Measurements from ENCODE around the gene LCNL1.

LCNL1 gene

DNA sequence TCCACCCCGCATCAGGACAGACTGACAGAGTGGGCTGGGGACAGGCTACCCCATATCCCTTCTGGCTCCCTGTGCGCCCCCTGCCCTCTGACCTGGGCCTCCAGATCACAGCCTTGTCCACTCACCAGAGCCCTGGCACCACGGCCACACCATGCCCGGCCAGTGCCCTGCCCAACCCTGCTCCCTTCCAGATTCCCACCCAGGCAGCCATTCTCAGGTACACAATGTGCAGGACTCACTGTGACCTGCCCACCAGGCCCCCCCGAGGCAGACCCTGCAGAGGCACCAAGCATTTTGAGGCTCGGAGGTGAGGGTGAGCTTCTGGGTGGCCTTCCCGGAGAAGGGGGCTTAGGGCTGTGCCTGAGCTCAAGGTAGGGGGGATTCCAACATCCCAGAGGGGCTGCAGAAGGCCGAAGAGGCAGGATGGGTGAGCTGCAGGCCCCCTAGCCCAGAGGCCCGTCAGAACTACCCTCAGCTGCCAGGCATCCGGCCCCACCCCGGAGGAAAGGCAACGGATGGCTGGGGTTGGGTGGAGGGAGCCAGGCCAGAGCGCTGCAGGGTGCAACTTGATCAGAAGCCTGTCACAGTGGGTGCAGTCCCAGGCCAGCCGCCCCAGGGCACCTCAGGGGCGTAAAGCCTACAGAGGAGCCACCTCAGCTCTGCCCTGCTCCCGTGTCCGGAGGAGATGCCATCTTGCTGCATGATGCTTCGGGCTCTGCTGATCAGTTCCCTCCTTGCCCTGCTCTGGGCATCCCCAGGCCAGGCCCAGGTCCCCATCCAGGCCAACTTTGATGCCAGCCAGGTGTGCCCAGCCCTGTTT, at the start of gene LCNL1:
TSS of gene LCNL1 (plus strand) at position 762 of the 820 bp plus-strand sequence. CDS start 594 bp downstream, outside the sequence.
- DNase-seq: no peak

DNA sequence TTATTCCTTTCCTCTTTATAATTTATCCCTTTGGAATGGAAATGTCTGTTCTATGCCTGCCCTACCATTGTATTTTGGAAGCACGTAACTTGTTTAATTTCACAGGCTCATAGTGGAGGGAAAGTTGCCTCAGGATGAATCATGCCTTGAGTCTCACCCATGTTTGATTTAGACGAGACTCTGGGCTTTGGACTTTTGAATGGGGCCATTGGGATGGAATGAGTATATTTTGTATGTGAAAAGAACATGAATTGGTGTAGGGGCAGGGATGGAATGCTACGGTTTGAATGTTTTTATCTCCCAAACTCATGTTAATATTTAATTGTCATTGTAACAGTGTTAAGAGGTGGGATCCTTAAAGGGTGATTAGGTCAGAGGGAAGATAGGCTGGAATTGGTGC, 48.5 kb upstream of the LCNL1 start:
- DNase-seq: no peak

DNA sequence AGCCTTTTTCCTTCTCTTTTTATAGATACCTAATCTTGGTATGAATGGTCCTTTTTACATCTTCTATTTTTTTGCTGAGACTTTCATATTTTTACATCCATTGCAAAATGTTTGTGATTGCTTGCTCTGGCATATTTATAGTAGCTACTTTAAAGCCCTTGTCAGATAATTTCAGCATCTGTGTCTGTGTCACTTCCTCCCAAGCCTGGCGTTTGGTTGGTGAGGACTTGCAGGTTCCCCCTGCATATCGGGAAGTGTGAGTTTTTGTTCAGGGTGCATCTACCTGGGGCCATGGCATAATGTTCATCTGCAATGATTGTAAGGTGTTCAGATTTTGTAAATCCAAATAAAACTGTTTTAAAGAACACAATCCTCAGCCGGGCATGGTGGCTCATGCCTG, 47.1 kb upstream of the LCNL1 start:
- DNase-seq: no peak

DNA sequence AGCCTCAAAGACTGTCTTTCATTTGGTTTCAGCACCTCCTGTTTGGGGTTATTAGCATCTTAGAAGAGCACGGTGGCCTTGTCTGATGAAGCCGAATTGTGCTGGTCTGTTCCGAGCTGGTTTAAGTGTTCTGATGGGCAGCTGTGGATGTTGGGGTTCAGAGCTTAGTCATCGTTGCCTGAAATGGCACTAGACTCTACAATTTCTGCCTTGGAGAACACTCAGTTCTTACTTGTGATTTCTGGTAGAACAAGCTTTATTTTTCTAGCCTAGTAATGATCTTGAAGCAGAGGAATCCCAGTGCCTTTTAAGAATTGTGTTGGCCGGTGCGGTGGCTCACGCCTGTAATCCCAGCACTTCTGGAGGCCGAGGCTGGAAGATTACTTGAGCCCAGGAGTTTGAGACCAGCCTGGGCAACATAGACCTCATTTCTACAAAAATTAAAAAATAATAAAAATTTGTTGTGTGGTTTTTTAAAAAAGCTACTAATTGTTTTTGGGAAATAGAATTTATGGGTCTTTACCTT, 46.1 kb upstream of the LCNL1 start:
- no peak for DNase-seq

DNA sequence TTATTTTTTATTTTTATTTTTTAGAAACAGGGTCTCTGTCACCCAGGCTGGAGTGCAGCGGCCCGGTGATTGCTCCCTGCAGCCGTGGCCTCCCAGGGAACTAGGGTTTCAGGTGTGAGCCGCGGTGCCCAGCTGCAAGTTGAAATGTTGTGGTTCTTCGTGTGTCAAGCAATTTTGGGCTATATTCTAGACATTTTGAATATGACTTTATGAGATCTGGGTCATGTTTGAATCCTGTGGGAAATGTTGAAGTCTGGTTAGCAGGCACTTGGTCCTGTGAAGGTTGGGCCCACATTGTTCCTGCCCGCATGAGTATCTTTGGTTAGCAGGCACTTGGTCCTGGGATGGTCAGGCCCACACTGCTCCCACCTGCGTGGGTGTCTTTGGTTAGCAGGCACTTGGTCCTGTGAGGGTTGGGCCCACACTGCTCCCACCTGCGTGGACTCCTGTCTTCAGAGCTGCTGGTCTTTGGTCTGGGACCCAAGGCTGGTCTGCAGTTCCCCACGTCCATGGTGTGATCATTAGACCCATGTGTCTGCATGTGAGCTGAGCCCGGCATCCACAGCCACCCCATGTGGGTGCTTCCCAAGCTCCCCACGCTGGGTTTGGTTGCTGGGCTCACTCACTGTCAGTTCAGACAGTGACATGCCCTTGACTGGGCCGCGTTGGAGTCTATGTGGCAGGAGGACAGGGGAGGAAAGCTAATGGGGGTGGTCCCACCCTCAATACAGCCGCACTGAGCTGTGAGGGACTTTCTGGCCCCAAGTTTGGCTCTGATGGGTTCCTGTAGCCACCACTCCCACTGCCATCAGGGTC, 45.4 kb upstream of the LCNL1 start:
- DNase-seq: no peak

DNA sequence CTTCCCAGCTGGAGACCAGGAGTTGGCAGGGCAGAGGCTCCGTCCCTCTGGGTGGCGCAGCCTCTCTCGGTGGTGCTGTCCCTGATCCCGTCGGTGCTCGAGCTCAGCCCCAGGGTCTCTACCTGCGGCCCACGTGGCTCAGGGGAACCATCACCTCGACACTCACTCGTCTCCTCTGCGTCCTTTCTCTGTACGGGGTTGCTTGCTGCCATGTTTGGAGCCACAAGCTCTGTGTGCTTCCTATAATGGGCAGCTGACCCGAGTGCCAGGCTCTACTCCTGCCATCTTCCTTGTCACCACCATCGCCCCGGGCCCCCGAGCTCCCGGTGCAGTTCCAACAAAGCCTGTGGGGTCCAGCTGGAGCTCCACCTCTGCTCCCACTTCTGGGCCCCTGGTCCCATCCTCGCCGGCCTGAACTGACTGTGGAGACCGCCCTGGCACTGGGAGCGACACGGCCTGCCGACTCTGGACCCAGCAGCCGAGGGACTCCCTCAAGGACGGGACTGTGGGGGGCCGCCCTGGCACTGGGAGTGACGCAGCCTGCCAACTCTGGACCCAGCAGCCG, 43.3 kb upstream of the LCNL1 start:
- no peak for DNase-seq

DNA sequence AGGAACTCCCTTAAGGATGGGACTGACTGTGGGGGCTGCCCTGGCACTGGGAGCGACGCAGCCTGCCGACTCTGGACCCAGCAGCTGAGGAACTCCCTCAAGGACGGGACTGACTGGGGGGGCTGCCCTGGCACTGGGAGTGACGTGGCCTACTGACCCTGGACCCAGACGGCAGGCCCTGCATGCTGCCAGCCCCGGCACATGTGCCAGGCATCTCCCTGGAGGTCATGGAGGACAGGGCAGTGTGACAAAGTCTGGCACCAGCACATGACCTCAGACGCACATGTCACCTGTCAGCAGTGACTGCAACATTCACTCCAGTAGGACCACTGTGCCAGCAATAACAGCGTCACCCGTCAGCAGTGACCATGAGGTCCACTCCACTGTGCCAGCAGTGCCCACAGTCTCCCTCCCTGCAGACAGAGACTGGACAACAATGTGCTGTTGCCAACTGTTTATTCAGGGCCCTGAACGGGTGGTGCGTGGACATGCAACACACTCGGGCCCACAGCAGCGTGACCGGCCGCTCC, 42.7 kb upstream of the LCNL1 start:
- no peak for DNase-seq

DNA sequence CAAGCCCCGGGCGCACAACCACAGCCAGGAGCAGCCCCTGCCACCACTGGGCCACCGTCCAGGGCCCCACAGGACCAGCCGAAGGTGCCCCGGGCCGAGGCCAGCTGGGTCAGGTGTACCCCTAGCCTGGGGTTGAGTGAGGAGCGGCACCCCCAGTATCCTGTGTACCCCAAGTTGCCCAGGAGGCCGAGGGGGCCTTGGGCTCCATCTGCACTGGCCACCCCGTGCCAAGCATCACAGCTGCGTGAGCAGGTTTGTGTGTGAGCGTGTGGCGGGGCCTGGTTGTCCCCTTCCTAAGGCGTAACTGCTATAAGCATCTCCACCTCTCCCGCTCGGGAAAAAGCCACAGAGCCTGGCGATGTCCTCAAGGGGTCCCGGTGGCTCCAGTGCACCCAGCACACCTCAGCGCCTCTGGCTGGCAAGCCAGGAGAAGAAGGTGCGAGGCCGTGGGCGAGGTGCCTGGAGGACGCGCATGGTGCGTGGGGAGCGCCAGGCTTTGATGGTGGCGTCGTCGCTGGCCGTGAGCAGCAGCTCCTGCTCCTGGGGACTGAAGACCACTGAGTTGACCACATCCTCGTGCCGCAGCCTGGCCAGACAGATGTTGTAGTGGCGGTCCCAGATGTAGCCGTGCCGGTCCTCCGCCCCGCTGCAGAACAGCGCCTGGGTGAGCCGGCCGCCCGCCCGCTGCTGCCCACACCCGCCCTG, 42.1 kb upstream of the LCNL1 start:
- no peak for DNase-seq

DNA sequence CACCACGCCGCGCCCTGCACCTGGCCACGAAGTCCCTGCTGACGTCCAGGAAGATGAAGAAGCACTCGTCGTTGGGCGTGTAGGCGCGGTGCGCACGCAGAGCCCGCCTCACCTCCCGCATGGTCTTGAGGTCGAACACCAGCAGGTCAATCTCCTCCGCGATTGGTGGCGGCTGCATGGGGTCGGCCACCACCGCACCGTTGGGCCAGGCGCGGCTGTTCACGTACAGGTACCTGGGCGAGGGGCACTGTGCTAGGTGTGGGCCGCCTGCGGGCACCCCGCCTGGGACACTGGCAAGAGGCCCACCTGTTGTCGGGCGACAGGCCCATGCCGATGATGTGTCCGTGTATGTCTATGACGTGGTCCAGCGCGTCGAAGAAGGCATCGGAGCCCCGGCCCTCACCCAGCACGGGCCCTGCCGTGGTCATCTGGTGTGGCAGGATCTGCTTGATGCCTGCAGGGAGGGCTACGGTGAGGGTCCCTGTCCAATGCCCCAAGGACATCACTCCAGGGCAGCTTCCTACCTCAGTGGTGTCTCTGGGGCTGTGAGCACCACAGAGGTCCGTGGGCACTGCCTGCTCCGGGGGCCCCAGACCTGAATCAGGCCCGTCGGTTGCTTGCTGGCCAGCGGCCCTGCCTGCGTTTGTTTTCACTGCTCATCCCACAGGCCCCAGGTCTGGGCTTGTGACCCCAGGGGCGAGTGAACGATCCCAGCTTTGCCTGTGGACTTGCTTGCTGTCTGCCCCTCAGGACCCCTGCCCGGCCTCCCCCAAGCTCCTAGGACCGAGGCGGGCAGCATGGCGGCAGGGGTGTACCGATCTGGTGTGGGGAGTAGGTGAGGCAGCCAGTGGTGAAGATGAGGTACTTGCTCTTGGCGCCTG, 41.3 kb upstream of the LCNL1 start:
- DNase-seq: no peak

DNA sequence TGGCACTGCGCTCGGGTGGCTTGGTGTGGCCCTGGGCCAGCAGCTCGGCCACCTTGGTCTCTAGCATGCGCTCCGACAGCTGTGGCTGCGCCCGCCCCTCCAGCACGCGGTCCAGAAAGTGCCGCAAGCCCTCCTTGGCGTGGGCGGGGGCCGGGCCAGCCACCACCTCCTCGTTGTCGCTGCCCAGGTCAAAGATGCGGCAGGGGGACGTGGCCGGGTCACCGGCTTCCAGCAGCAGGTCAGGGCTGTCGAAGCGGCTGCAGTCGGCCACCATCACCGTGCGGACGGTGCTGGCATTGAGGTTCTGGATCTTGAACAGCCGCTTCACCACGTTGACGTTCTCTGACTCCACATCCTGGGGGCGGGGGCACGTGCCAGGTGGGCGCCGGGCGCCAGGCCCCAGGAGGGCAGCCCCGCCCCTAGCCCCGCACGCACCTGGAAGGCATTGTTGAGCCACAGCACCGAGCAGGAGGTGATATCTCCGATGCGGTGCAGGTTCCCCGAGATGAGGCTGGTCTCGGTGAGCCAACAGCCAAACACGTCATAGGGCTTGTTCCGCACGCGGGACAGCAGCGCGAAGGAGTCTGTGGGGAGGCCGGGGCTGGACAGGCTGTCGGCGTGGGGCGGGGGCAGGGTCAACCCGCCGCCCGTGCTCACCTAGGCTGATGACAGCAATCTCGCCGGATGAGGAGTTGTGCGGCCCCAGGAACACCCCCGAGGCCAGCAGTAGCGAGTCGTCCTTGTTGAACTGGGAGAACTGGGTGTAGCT, 40.5 kb upstream of the LCNL1 start:
- DNase-seq: no peak

DNA sequence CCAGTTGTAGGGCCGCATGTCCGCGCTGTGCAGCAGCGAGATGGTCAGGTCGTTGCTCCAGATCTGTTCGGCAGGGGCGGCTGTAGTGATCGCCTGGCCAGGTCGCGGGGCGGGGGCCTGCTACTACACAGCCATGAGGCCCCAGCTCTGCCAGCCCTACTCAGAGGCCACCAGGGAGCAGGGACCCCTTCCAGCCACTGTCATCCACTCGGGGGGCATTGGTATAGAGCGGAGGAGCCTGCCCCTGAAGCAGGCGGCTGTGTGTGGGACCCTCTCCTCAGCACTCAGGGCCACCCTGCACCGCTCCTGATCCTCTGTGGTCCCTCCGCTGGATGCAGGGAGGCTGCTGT, 39.9 kb upstream of the LCNL1 start:
- DNase-seq: no peak

DNA sequence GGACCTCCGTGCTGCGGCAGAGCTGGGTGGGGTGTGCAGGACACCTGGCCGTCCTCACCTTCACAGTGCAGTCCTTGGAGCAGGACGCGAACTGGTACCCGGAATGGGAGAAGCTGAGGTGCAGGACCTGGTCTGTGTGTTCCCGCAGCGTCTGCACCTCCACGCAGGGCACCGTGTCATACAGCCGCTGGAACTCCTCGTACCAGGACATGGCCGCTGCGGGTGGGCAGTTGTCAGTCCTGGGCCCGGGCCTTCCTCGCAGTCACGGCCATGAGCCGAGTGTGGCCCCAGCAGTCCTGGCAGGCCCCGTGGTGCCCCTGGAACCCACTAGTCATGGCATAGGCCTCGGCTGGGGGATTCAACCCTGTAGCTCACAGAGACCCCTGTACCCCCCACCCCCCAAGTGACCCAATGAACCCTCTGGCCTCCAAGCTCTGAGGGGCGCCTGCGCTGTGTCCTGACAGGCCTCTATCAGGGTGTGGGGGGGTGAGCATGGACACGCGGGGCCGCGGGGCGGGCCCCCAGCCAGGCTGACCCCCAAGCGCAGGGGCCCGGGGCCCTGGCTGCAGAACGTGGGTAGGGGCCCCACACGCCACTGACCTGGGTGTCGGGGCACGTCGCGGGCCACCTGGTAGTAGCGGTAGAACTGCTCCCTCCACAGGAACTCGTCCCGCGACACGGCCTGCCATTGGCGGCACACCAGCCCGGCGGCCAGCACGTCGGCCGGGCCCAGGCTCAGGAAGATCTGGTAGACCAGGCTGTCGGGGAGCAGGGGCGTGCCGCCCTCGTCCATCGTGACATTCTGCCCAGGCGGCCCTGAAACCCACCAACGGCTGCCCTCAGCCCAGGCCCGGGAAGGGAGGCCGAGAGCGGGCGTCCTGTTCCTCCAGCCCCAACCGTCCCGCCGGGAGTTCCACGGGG, 39.2 kb upstream of the LCNL1 start:
- no peak for DNase-seq

DNA sequence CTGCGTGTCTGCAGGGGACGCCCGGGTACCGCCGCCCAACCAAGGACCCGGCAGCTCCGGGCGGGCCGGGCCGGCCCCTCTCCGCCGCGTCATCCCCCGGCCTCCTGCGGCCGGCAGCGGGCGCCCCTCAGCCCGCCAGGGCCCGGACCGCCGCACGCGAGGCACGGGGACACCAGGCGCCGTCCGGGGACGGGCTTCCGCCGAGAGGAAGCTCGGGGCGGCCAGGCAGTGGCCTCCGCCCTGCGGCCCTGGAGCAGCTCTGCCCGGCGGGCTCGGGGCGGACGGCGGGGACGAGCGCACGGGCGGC, 38.6 kb upstream of the LCNL1 start:
- no peak for DNase-seq

DNA sequence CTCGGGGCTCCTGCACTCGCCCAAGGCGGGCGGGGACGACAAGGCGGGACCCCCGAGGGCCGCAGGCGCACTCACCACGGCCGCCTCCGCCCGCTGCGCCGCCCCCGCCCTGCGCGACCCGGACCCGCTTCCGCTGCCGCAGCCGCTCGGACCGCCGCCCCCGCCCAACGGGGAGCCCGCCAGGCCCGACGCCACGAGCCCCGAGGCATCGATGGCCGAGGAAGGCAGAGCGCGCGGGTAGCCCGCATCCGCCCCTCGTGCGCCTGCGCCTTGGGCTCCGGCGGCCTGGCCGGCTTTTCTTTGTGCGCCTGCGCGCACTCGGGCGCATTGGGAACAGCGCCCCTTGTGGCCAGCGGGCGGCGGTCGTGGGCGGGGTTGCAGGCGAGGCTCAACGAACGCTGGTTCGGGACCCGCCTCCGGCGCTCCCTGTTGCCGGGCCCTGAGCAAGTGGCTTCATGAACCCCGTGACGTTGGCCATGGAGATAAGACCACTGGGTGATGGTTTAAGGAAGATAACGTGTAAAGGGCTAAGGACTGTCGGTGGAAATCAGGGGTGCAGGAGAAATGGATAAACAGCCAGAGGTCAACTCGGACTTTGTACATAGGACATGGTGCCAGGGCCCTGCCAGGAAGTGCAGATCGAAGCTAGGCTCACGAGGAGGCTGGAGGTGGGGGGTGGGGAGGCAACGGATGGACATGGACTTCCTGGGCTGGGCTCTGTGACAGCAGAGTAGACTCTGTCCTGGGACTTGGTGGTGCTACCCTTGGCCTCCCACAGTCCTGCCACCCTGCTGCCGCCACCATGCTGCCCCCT, 38.1 kb upstream of the LCNL1 start, which contains the start of the genes C8G and FBXW5:
TSS of gene C8G (plus strand) at position 725 of the 814 bp plus-strand sequence. CDS start at position 803, 78 bp downstream.
TSS of gene FBXW5 (minus strand) at position 220 of the 814 bp plus-strand sequence. CDS start 655 bp downstream, outside the sequence.
- peak; percentile 88 for DNase-seq

DNA sequence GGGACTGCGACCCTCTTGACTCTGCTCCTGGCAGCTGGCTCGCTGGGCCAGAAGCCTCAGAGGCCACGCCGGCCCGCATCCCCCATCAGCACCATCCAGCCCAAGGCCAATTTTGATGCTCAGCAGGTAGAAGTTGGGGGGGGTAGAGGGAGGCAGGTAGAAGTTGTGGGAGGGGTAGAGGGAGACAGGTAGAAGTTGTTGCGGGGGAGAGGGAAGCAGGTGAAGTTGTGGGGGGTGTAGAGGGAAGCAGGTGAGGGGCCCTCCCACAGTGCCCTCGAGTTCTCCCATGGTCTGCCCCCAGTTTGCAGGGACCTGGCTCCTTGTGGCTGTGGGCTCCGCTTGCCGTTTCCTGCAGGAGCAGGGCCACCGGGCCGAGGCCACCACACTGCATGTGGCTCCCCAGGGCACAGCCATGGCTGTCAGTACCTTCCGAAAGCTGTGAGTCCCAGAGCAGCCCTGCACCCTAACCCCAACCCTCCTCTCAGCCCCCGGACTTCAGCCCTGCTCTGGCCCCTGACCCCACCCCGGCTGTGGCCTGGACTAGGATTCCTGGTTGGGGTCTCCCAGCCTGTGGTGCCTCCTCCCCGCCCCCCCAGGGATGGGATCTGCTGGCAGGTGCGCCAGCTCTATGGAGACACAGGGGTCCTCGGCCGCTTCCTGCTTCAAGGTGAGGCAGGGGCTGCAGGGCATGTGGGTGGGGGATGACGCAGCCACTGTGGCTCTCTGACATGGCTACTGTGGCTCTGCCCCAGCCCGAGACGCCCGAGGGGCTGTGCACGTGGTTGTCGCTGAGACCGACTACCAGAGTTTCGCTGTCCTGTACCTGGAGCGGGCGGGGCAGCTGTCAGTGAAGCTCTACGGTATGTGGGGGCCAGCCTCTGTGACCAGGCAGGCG, 37.2 kb upstream of the LCNL1 start:
- DNase-seq: no peak

DNA sequence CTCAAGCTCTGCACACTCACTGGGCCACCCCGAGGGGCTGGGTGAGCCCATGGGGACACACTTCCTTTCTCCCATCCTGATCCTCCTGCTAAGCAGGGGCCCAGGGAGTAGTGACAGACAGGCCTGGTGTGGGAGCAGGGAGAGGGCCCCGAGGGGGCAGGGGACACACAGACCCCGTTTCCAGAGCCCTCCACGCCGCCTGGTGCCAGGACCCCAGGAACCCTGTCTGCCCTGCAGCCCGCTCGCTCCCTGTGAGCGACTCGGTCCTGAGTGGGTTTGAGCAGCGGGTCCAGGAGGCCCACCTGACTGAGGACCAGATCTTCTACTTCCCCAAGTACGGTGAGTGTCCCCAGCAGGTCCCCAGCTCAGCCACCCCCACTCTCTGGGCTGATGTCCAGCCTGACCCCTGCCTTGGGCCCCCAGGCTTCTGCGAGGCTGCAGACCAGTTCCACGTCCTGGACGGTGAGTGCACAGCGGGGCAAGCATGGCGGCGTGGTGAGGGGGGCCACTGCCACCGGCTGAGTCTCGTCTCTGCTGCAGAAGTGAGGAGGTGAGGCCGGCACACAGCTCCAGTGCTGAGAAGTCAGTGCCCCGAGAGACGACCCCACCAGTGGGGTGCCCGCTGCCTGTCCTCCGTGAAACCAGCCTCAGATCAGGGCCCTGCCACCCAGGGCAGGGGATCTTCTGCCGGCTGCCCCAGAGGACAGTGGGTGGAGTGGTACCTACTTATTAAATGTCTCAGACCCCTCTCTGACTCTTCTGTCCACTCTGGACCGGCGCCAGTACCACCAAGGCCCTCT, 36.4 kb upstream of the LCNL1 start:
- DNase-seq: no peak

All from NCI-H510A treated with DMSO at 0.1 percent for 48 hours (cell line).